HepG2 (cell line): Measurements from ENCODE around the gene HTR7. TPM values are rescaled to one million over a fixed set of nuclear protein-coding genes. Genes with fewer than 3 reads are reported as not detected.

Experiments used
- TEAD2 ChIP-seq: sonication (generic); formaldehyde crosslinking; IDR thresholded peaks from 2 replicates; pipeline ENCODE4 v1.9.0; 2021; ENCODE audit warnings: missing genetic modification reagents
- ZC3H4 ChIP-seq: sonication (generic); formaldehyde crosslinking; IDR thresholded peaks from 2 replicates; pipeline ENCODE4 v1.4.0; 2020; ENCODE audit warnings: missing genetic modification reagents, borderline replicate concordance
- ZNF3 ChIP-seq: IDR thresholded peaks from 2 replicates; pipeline ENCODE4 v1.7.0; 2017; ENCODE audit warnings: inconsistent platforms
- polyA plus RNA-seq, 8 experiments: library from polyadenylated mRNA; depleted of rRNA in 3 of 8; stranded (reverse) in 7 of 8; unstranded in 1 of 8; fragments of >200 nt; fragmentation: Illumina TruSeq in 4 of 8; extraction: Trizol in 4 of 8; gene quantifications; 2 replicates each; pipeline versions ENCODE4 v1.2.1 to v1.2.3, GENCODE V29; 2011 to 2016; ENCODE audit warnings: low read depth in 4 of 8, missing spikeins in 1 of 8, mixed read lengths in 1 of 8; ENCODE audit not compliant: insufficient read depth in 1 of 8
- total RNA-seq, 5 experiments: library from RNA; depleted of rRNA; stranded (reverse); fragments of >200 nt; fragmentation: Illumina TruSeq; extraction: Trizol; gene quantifications; 2 replicates each; pipeline ENCODE4 v1.2.3, GENCODE V29; 2016; ENCODE audit warnings: low read depth in 1 of 5
- TF ChIP-seq, protein P1 (sequence below): sonication (generic); formaldehyde crosslinking; IDR thresholded peaks from 2 replicates; pipeline ENCODE4 v1.5.0; 2020; ENCODE audit warnings: missing genetic modification reagents, mild to moderate bottlenecking, borderline replicate concordance
- TF ChIP-seq, protein P2 (sequence below): sonication (generic); formaldehyde crosslinking; IDR thresholded peaks from 2 replicates; pipeline ENCODE4 v1.5.0; 2020; ENCODE audit warnings: mild to moderate bottlenecking, missing genetic modification reagents
- TF ChIP-seq, protein P3 (sequence below): sonication (generic); formaldehyde crosslinking; IDR thresholded peaks from 2 replicates; pipeline ENCODE4 v1.4.0; 2020; ENCODE audit warnings: missing genetic modification reagents, borderline replicate concordance

The HTR7 gene
- total and polyA plus RNA-seq, 2 of the 13 experiments (the other 11 are each of a cell fraction or from before 2014, with no cell fraction given) = 0.04 TPM; not detected in 1

GRCh38 chr10:90785782-90786181 is 72.1 kb downstream of the HTR7 start (continued):
- TF ChIP-seq, protein P1, sequence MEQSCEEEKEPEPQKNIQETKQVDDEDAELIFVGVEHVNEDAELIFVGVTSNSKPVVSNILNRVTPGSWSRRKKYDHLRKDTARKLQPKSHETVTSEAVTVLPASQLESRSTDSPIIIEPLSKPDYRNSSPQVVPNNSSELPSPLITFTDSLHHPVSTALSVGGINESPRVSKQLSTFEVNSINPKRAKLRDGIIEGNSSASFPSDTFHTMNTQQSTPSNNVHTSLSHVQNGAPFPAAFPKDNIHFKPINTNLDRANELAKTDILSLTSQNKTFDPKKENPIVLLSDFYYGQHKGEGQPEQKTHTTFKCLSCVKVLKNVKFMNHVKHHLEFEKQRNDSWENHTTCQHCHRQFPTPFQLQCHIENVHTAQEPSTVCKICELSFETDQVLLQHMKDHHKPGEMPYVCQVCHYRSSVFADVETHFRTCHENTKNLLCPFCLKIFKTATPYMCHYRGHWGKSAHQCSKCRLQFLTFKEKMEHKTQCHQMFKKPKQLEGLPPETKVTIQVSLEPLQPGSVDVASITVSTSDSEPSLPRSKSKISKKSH (CRISPR knock-in tag) = no peak
- TF ChIP-seq ZC3H4 (CRISPR knock-in tag) (no peak), ZNF3 (CRISPR knock-in tag) (no peak), TEAD2 (CRISPR knock-in tag) (no peak)
- TF ChIP-seq, protein P2, sequence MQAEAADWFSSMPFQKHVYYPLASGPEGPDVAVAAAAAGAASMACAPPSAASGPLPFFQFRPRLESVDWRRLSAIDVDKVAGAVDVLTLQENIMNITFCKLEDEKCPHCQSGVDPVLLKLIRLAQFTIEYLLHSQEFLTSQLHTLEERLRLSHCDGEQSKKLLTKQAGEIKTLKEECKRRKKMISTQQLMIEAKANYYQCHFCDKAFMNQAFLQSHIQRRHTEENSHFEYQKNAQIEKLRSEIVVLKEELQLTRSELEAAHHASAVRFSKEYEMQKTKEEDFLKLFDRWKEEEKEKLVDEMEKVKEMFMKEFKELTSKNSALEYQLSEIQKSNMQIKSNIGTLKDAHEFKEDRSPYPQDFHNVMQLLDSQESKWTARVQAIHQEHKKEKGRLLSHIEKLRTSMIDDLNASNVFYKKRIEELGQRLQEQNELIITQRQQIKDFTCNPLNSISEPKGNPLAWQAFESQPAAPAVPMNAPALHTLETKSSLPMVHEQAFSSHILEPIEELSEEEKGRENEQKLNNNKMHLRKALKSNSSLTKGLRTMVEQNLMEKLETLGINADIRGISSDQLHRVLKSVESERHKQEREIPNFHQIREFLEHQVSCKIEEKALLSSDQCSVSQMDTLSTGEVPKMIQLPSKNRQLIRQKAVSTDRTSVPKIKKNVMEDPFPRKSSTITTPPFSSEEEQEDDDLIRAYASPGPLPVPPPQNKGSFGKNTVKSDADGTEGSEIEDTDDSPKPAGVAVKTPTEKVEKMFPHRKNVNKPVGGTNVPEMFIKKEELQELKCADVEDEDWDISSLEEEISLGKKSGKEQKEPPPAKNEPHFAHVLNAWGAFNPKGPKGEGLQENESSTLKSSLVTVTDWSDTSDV (CRISPR knock-in tag) = no peak
- TF ChIP-seq, protein P3, sequence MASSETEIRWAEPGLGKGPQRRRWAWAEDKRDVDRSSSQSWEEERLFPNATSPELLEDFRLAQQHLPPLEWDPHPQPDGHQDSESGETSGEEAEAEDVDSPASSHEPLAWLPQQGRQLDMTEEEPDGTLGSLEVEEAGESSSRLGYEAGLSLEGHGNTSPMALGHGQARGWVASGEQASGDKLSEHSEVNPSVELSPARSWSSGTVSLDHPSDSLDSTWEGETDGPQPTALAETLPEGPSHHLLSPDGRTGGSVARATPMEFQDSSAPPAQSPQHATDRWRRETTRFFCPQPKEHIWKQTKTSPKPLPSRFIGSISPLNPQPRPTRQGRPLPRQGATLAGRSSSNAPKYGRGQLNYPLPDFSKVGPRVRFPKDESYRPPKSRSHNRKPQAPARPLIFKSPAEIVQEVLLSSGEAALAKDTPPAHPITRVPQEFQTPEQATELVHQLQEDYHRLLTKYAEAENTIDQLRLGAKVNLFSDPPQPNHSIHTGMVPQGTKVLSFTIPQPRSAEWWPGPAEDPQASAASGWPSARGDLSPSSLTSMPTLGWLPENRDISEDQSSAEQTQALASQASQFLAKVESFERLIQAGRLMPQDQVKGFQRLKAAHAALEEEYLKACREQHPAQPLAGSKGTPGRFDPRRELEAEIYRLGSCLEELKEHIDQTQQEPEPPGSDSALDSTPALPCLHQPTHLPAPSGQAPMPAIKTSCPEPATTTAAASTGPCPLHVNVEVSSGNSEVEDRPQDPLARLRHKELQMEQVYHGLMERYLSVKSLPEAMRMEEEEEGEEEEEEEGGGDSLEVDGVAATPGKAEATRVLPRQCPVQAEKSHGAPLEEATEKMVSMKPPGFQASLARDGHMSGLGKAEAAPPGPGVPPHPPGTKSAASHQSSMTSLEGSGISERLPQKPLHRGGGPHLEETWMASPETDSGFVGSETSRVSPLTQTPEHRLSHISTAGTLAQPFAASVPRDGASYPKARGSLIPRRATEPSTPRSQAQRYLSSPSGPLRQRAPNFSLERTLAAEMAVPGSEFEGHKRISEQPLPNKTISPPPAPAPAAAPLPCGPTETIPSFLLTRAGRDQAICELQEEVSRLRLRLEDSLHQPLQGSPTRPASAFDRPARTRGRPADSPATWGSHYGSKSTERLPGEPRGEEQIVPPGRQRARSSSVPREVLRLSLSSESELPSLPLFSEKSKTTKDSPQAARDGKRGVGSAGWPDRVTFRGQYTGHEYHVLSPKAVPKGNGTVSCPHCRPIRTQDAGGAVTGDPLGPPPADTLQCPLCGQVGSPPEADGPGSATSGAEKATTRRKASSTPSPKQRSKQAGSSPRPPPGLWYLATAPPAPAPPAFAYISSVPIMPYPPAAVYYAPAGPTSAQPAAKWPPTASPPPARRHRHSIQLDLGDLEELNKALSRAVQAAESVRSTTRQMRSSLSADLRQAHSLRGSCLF (CRISPR knock-in tag) = no peak
